Neuron (in vitro differentiated cells): ENCODE measurements around the gene TERT.

Experiments used
- H2AFZ ChIP-seq: one replicate; pipeline ENCODE4 v1.6.1; 2013; ENCODE audit warnings: low read depth, mild to moderate bottlenecking, inconsistent platforms, low read length, moderate library complexity
- H3K27me3 ChIP-seq: one replicate; pipeline ENCODE4 v1.6.1; 2013; ENCODE audit warnings: low read length; ENCODE audit not compliant: insufficient read depth
- H3K36me3 ChIP-seq: one replicate; pipeline ENCODE4 v1.6.1; 2013; ENCODE audit warnings: low read length; ENCODE audit not compliant: insufficient read depth
- H3K4me1 ChIP-seq: one replicate; pipeline ENCODE4 v1.6.1; 2013; ENCODE audit warnings: low read length; ENCODE audit not compliant: insufficient read depth
- H3K4me3 ChIP-seq: 2 replicates; pipeline ENCODE4 v1.5.1; 2013; ENCODE audit warnings: mild to moderate bottlenecking, low read length, moderate library complexity
- H3K9me3 ChIP-seq: one replicate; pipeline ENCODE4 v1.6.1; 2013; ENCODE audit warnings: low read length

TERT gene

GRCh38 chr5:1304033-1304432 is 9.2 kb upstream of the TERT start:
- H3K27me3 ChIP-seq: peaks cover 14% of the 10 kb centered on the region
- peaks cover 2% of the 10 kb centered on the region for H3K9me3 ChIP-seq
- no peak overlapping the region for H2AFZ ChIP-seq
- no peak overlapping the region for H3K4me3 ChIP-seq
- no peaks in the 10 kb centered on the region for H3K36me3 ChIP-seq
- no peaks in the 10 kb centered on the region for H3K4me1 ChIP-seq

- Histone ChIP-seq H3K9me3 (peaks cover 2% of the 10 kb centered on the region), H3K36me3 (no peaks in the 10 kb centered on the region), H3K4me1 (no peaks in the 10 kb centered on the region), H3K27me3 (peaks cover 25% of the 10 kb centered on the region), H3K4me3 (no peak overlapping the region), H2AFZ (no peak overlapping the region)
Observed at GRCh38 chr5:1302258-1302657, 7.4 kb upstream of the TERT start.

GRCh38 chr5:1300581-1301083 is 5.8 kb upstream of the TERT start:
- Histone ChIP-seq H3K4me3 (no peak overlapping the region), H2AFZ (no peak overlapping the region), H3K4me1 (no peaks in the 10 kb centered on the region), H3K27me3 (peaks cover 41% of the 10 kb centered on the region), H3K36me3 (no peaks in the 10 kb centered on the region), H3K9me3 (peaks cover 2% of the 10 kb centered on the region)

- Histone ChIP-seq H3K4me3 (no peak overlapping the region), H2AFZ (no peak overlapping the region), H3K9me3 (peaks cover 2% of the 10 kb centered on the region), H3K27me3 (peaks cover 47% of the 10 kb centered on the region), H3K4me1 (no peaks in the 10 kb centered on the region), H3K36me3 (no peaks in the 10 kb centered on the region)
Observed at GRCh38 chr5:1299961-1300360, 5.1 kb upstream of the TERT start.

- H3K27me3 ChIP-seq: peaks cover 51% of the 10 kb centered on the region
- H3K9me3 ChIP-seq: peaks cover 2% of the 10 kb centered on the region
- H2AFZ ChIP-seq: no peak overlapping the region
Observed at GRCh38 chr5:1299511-1299850, 4.6 kb upstream of the TERT start.

GRCh38 chr5:1298723-1299510 is 4.0 kb upstream of the TERT start:
- H3K36me3 ChIP-seq: no peaks in the 10 kb centered on the region
- no peak overlapping the region for H2AFZ ChIP-seq
- H3K4me3 ChIP-seq: no peak overlapping the region
- H3K4me1 ChIP-seq: no peaks in the 10 kb centered on the region
- H3K9me3 ChIP-seq: peaks cover 2% of the 10 kb centered on the region
- peaks cover 53% of the 10 kb centered on the region for H3K27me3 ChIP-seq

More at GRCh38 chr5:1299511-1299850, 4.6 kb upstream of the TERT start:
- no peaks in the 10 kb centered on the region for H3K4me1 ChIP-seq
- no peak overlapping the region for H3K4me3 ChIP-seq
- H3K36me3 ChIP-seq: no peaks in the 10 kb centered on the region

- no peaks in the 10 kb centered on the region for H3K4me1 ChIP-seq
- H2AFZ ChIP-seq: no peak overlapping the region
- peaks cover 60% of the 10 kb centered on the region for H3K27me3 ChIP-seq
- peaks cover 2% of the 10 kb centered on the region for H3K9me3 ChIP-seq
- no peaks in the 10 kb centered on the region for H3K36me3 ChIP-seq
- H3K4me3 ChIP-seq: no peak overlapping the region
Observed at GRCh38 chr5:1298067-1298551, 3.2 kb upstream of the TERT start.

- no peak overlapping the region for H3K4me3 ChIP-seq
- peaks cover 64% of the 10 kb centered on the region for H3K27me3 ChIP-seq
- no peaks in the 10 kb centered on the region for H3K4me1 ChIP-seq
- H3K36me3 ChIP-seq: no peaks in the 10 kb centered on the region
- H2AFZ ChIP-seq: no peak overlapping the region
- peaks cover under 1% of the 10 kb centered on the region for H3K9me3 ChIP-seq
Observed at GRCh38 chr5:1297243-1297642, 2.4 kb upstream of the TERT start.

GRCh38 chr5:1295650-1296037 is 776 bp upstream of the TERT start:
- H3K36me3 ChIP-seq: no peaks in the 10 kb centered on the region
- no peak overlapping the region for H3K4me3 ChIP-seq
- no peaks in the 10 kb centered on the region for H3K4me1 ChIP-seq
- H3K27me3 ChIP-seq: peaks cover 61% of the 10 kb centered on the region
- H3K9me3 ChIP-seq: no peaks in the 10 kb centered on the region
- no peak overlapping the region for H2AFZ ChIP-seq

GRCh38 chr5:1294206-1294834 is 548 bp downstream of the TERT start:
- Histone ChIP-seq H3K36me3 (no peaks in the 10 kb centered on the region), H3K4me3 (peak overlapping the region; percentile 27), H3K9me3 (no peaks in the 10 kb centered on the region), H3K27me3 (peaks cover 53% of the 10 kb centered on the region), H3K4me1 (no peaks in the 10 kb centered on the region), H2AFZ (no peak overlapping the region)

- no peak overlapping the region for H2AFZ ChIP-seq
- no peaks in the 10 kb centered on the region for H3K36me3 ChIP-seq
- no peaks in the 10 kb centered on the region for H3K4me1 ChIP-seq
- H3K27me3 ChIP-seq: peaks cover 46% of the 10 kb centered on the region
- H3K4me3 ChIP-seq: no peak overlapping the region
- no peaks in the 10 kb centered on the region for H3K9me3 ChIP-seq
Observed at GRCh38 chr5:1293416-1294205, 1.3 kb downstream of the TERT start.

GRCh38 chr5:1292846-1293415 is 1.9 kb downstream of the TERT start:
- Histone ChIP-seq H3K4me3 (no peak overlapping the region), H3K9me3 (no peaks in the 10 kb centered on the region), H3K4me1 (no peaks in the 10 kb centered on the region), H3K36me3 (no peaks in the 10 kb centered on the region), H2AFZ (no peak overlapping the region), H3K27me3 (peaks cover 46% of the 10 kb centered on the region)

- no peak overlapping the region for H2AFZ ChIP-seq
- H3K9me3 ChIP-seq: no peaks in the 10 kb centered on the region
- peaks cover 41% of the 10 kb centered on the region for H3K27me3 ChIP-seq
- H3K4me1 ChIP-seq: no peaks in the 10 kb centered on the region
- H3K36me3 ChIP-seq: no peaks in the 10 kb centered on the region
- no peak overlapping the region for H3K4me3 ChIP-seq
Observed at GRCh38 chr5:1292139-1292538, 2.7 kb downstream of the TERT start.
